GM10248 (cell line): Measurements from ENCODE around the gene DOCK9.

Experiments
- CTCF ChIA-PET: fragments of 300-600 bp; sonication (Branson Sonifier 250); formaldehyde crosslinking; extraction: SDS; loops from one replicate; lab custom pipeline; 2021; ENCODE audit warnings: antibody characterized with exemption; lab: Yijun Ruan, JAX
- POLR2A ChIA-PET: fragments of 350-650 bp; sonication (Branson Sonifier 250); formaldehyde crosslinking; extraction: SDS; loops from one replicate; lab custom pipeline; 2020; ENCODE audit warnings: antibody characterized with exemption; lab: Yijun Ruan, JAX
- DNase-seq: peaks from one replicate; pipeline ENCODE4 v3.0.0; 2012; ENCODE audit errors: extremely low spot score
- TF ChIP-seq, protein P1 (sequence below): IDR thresholded peaks from 2 replicates; pipeline ENCODE4 v1.5.1; 2012; ENCODE audit warnings: mild to moderate bottlenecking, low read depth; ENCODE audit errors: extremely low read depth, missing control alignments, control extremely low read depth

DOCK9 gene

DNA sequence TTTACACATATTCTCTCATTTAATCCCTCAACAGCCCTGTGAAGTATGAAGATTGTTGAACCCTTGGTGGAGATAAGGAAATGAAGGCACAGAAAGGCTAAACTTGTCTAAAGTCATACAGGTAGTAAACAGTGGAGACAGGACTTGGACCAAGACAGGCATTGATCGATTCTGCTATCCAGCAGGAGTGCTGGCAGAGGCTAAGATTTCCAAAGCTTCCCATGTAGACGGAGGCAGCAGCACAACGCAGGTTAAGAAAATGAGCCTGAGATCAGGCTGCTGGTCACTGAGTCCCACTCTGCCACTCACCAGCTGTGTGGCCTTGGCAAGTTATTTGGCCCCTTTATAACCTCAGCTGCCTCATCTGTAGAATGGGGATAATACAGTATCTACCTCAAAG lies 140.0 kb downstream of the DOCK9 start:
- POLR2A ChIA-PET, result no interaction called here
- TF ChIP-seq, protein P1, sequence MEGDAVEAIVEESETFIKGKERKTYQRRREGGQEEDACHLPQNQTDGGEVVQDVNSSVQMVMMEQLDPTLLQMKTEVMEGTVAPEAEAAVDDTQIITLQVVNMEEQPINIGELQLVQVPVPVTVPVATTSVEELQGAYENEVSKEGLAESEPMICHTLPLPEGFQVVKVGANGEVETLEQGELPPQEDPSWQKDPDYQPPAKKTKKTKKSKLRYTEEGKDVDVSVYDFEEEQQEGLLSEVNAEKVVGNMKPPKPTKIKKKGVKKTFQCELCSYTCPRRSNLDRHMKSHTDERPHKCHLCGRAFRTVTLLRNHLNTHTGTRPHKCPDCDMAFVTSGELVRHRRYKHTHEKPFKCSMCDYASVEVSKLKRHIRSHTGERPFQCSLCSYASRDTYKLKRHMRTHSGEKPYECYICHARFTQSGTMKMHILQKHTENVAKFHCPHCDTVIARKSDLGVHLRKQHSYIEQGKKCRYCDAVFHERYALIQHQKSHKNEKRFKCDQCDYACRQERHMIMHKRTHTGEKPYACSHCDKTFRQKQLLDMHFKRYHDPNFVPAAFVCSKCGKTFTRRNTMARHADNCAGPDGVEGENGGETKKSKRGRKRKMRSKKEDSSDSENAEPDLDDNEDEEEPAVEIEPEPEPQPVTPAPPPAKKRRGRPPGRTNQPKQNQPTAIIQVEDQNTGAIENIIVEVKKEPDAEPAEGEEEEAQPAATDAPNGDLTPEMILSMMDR, result no peak
- DNase-seq, result no peak
- CTCF ChIA-PET, result interaction anchor here (0.9 to 1.5 kb wide), 4 partner anchors 10 to 42 kb away, joined by 3 to 4 read pairs (median 3); no protein-coding TSS in a partner anchor

DNA sequence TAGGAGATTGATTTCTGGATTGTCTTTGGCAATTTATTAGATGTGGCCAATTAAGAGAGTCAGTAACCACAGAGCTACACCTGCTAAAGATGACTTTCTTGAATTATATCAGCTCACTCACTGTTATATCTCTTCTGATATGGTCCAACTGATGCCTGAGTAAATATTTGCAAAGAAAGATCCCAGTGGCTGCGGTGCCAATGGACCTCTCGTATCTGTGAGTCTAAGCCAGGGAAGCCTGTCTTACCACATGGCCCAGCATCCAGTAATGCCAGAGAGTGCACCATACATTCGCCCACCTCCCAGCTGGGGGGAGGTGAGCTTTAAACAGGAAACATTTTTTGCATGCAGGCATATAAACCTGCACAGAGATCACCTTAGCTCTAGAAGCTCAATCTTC lies 142.7 kb downstream of the DOCK9 start:
- TF ChIP-seq, protein P1, result no peak
- CTCF ChIA-PET, result interaction anchor here (0.8 to 1.0 kb wide), 2 partner anchors 8 to 16 kb away, joined by 3 to 4 read pairs; no protein-coding TSS in a partner anchor
- POLR2A ChIA-PET, result no interaction called here
- DNase-seq, result no peak

DNA sequence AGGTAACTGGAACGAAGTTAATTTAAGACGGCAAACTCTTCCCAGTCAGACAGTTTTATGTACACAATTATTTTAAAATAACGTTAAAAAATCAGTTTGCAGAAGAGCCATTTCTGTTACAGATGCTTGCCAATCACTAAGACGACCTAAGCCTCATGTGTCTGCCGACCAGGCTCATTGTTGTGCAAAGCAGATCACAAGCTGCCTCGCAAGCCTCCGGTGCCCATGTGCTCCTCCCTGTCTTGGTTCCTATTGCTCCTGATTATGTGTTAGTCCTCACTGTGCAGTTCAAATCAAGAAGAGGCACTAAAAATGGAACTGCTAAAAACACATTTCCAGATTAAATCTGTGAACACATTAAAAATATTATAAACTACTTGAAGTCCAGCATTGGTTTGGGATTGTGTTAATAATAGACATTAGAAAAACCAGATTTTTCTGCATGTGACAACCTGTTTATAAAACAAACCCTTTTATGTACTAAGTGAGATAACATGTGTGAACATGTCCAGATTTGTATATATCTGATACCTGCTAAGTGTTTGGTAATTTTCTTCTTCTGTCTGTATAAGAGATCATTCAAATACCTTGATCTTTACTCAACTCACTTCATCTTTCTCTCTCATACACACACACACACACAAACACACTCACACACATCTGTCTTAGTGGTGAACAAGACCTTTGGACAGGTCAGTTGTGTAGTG lies 143.5 kb downstream of the DOCK9 start:
- no peak for DNase-seq
- CTCF ChIA-PET, result no interaction called here
- TF ChIP-seq, protein P1, result no peak
- POLR2A ChIA-PET, result no interaction called here

DNA sequence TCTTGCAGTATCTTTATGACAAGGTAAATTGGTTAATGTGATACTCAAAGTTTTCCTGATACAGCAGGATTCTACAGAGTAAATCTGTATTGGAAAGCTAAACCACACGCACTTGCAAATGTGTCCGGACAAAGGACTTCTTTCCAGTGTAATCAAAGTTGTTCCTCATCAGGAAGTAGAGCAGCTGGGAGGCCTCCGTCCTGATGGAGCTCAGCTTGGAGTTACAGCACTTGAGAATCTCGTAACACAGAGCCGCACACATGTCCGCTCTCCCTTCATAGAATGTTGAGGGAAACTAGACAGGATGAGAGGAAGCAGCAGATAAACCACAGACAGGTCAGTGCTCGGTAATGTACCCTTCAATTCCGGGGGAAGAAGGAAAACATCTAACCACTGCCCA lies 146.6 kb downstream of the DOCK9 start:
- ChIA-PET POLR2A (no interaction called here), CTCF (interaction anchor here (0.8 to 2.6 kb wide), 2 partner anchors 9 to 12 kb away, joined by 3 to 16 read pairs; no protein-coding TSS in a partner anchor)
- DNase-seq, result no peak
- TF ChIP-seq, protein P1, result no peak

DNA sequence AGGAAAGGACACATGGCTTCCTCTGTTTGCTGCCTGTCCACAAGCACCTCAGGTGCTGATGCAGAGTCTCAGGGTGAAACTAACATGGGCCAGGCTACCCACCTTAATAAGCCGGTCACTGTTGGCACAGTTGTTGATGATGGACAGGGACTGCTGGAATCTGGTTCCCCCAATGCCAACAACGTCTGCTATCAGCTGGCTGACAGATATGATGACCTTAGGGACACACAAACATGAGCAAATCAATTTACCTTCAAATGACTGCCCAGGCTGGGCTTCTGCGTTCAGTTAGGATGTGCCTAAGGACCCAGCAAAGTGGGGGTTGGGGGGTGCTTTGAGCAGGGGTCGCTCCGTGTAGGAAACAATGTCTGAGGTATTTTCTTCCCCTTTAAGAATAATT lies 148.3 kb downstream of the DOCK9 start:
- no peak for DNase-seq
- CTCF ChIA-PET, result interaction anchor here (1.2 to 3.2 kb wide), 3 partner anchors 9 to 13 kb away, joined by 3 to 15 read pairs (median 15); no protein-coding TSS in a partner anchor
- POLR2A ChIA-PET, result no interaction called here
- TF ChIP-seq, protein P1, result no peak

DNA sequence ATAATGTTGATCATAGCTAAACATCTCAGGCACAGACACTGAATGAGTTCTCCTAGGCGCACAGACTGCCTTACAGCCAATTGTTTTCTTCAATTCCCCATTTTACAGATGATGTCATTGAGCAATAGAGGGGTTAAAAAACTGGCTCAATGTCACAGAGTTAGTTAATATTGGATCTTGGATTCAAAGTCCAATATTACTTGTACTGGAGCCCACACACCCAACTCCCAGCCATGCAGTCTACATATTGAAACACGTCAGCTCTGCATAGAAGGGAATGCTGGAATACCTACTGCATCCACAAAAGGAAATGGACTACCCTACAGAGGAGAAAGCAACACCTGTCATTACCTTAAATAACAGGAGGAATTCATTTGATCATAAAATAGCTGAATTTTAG lies 149.2 kb downstream of the DOCK9 start:
- no peak for DNase-seq
- ChIA-PET POLR2A (no interaction called here), CTCF (interaction anchor here (1.0 to 3.2 kb wide), 5 partner anchors 9 to 609 kb away, joined by 3 to 15 read pairs (median 4); no protein-coding TSS in a partner anchor)
- TF ChIP-seq, protein P1, result no peak
